Stimulated activated CD4-positive, alpha-beta T cell treated with anti-CD3 and anti-CD28 coated beads, Interleukin-1b, Interleukin-23, amount 100 ng/mL, for 48 hours (primary cell): ENCODE results near the gene NCK2.
"Not testable (repeated sequence)": the region's sequence is repeated elsewhere in the genome, so short reads cannot be mapped to it uniquely, and the experiment has no call there.

Source experiments
- DNase-seq: peaks from one replicate; pipeline ENCODE4 v3.0.0-alpha.2; 2020

NCK2 gene

GRCh38 chr2:105879106-105879802, 134.5 kb downstream of the NCK2 start:
- DNase-seq: no peak

DNA sequence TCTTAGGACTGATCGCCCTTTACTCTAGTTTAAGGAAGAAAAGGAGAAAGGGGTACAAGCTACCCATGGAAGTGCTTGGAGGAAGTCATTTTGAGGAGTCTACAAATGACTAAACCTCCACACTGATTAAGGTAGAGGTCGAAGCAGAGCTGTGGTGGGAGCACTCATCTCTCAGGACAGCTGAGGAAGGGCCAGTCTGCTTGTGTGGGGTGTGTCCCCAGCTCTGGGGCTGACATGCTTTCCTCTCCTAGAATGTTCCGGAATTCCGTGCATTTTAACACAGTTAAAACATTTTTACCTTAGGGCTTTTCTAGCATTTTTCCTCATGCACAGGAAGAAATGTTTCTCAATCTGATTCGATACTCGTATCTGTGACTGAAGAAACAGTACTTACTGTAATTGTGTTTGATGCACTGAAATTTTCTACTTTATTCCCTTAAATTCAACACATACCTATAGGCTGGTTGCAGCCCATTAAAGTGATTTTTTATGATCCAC, 135.1 kb downstream of the NCK2 start:
- DNase-seq: no peak

DNA sequence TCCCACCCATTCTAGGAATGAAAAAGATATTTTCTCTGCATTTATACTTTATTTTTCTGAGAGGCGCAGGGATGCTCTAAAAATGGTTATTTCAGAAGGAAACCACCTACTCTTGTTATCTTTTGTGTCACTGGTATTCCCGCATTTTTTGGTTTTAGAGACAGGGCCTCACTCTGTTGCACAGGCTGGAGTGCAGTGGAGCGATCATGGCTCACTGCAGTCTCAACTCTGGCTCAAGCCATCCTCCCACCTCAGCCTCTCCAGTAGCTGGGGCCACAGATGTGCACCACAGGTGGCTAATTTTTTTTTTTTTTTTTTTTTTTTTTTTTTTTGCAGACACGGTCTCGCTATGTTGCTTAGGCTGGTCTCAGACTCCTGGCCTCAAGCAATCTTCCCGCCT, 135.9 kb downstream of the NCK2 start:
- no peak for DNase-seq

DNA sequence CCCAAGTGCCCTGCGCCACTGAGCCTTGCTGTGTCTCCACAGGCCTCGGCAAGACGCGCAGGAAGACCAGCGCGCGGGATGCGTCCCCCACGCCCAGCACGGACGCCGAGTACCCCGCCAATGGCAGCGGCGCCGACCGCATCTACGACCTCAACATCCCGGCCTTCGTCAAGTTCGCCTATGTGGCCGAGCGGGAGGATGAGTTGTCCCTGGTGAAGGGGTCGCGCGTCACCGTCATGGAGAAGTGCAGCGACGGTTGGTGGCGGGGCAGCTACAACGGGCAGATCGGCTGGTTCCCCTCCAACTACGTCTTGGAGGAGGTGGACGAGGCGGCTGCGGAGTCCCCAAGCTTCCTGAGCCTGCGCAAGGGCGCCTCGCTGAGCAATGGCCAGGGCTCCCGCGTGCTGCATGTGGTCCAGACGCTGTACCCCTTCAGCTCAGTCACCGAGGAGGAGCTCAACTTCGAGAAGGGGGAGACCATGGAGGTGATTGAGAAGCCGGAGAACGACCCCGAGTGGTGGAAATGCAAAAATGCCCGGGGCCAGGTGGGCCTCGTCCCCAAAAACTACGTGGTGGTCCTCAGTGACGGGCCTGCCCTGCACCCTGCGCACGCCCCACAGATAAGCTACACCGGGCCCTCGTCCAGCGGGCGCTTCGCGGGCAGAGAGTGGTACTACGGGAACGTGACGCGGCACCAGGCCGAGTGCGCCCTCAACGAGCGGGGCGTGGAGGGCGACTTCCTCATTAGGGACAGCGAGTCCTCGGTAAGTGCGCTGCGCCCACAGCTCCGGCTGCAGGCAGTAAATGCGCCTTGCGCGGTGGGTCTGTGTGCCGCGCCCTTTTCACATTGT, 136.8 kb downstream of the NCK2 start:
- DNase-seq: no peak

DNA sequence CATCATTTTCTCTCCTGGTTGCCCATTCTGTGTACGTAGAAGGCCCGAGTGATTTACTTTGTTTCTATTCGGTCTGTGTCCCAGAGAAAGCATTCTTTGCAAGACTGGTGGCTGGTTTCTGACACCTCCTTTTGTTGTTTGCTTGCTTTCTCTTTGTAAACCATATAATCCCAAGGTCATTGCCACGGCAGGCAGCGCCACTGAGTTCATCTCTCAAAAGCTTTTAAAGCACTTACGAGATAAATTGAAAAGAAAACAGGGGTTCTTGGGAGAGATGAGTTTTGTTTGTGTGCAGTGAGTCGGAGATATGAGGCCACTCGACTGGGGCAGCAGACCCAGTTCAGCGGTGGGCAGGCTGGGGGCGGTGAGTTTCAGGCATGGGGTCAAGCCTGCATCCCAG, 137.6 kb downstream of the NCK2 start:
- DNase-seq: no peak

DNA sequence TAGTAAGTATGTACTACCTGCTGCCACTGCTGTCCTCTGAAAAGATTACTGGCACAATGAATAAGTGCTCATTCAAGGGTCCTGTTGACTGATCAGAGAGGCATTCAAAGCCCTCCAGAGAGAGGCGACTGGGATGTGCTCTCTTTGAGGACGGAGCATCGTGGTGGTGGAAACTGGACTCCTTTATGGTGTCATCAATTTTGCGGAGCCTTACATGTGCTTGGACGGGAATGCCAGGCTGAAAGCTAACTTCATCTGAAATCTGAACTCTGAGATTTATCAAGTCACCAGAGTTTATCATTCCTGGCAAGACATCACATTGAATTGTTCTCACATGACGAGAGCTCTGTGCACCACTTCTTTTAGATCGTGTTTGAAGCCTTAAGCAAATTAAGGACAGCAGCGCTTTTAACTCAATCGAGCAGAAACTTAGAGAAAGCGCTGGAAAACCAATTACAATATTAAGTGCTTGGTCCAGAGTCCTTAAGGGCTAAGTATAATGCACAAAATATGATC, 138.3 kb downstream of the NCK2 start:
- no peak for DNase-seq

DNA sequence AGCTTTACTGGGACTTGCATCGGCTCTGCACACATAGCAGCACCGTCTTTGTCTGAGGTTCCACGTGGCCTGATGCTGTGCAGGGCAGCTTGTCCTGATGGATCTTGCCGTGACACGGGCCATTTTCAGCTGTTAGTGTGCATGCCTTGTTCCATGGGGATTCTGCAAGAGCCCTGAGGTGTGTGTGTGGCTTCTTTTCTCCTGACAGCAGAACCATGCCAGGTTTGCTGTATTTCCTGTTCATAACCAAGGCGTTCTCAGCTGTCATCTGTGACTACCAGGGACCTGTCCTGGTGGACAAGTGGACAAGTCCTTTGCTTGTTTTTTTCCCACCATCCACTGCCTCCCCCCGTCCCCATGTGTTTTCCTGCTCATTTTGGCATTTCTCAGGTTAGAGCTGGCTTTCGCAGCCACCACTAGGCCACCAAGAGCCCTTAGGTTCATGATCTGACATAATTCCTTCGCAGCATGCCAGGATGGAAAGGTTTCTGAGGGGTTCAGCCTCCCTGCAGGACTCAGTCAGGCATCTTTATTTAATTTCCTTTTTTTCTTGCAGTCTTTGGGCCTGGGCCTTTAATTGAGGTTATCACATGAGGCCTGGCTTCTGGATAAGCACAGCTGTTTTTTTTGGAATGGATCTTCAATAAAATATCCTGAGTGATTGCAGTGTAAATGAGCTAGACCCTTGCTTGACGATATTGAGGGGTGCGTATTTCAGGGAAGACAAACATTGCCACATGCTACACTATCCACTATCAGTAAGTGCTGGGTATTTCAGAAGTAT, 139.4 kb downstream of the NCK2 start:
- DNase-seq: no peak

GRCh38 chr2:105885456-105885855, 140.7 kb downstream of the NCK2 start:
- DNase-seq: no peak

DNA sequence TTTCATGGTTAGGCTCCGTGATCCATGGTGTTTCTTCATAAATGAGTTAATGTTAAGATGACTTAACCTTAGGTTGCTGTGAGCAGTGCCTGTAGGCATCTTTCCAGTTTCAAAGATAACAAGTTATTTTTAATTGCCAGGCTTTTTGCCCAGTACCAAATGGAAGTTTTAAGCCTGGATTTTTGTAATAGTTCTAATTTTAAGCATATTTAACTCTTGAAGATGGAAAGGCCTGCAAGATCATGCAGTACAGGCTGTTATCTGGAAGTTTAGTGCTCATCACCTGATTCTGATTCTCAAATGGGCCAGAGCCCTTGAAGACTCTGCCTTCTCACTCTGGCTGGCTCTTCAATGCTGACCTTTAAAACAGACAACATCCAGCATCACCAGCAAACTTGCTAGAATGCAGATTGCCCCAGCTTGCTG, 141.3 kb downstream of the NCK2 start:
- DNase-seq: no peak

DNA sequence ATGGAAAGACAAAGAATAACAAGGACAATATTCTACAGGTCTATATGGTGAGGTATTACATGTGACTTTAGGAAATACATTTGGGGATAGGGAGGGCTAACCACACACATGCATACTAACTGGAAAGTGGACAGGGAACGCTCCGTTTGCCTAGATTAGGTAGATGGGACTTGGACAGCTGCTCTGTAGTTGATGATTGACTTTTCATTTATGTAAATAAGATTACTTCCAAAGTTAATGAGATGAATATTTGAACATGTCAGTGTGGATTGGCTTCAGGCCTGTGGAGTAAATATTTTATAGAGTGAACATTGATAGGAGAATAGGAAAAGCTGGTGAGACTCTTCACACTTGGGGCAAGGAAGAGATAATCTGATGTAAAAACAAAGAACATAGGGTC, 142.0 kb downstream of the NCK2 start:
- no peak for DNase-seq

DNA sequence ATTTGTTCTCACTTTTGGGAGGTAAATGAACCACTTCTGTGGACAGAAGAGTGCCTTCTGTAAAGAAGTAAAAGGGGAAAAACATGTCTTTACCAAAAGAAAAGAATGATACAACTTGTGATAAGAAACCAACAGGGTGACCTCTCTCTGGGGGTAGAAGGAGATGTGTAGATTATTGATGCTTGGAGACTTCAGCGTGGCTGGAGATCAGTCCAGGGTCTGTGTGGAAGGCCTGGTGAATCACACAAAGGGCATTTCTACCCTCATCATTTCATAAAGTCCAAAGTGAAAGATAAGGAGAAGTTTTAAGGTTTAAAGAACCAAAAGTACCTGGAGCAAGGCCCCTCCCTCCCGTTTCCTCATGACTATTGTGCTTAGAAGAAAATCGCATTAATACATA, 142.5 kb downstream of the NCK2 start:
- no peak for DNase-seq

- peak; percentile 50 for DNase-seq
These were observed 143.9 kb downstream of the NCK2 start for GRCh38 chr2:105888625-105889024.

- no peak for DNase-seq
These were observed 144.3 kb downstream of the NCK2 start for GRCh38 chr2:105889046-105889445.

DNA sequence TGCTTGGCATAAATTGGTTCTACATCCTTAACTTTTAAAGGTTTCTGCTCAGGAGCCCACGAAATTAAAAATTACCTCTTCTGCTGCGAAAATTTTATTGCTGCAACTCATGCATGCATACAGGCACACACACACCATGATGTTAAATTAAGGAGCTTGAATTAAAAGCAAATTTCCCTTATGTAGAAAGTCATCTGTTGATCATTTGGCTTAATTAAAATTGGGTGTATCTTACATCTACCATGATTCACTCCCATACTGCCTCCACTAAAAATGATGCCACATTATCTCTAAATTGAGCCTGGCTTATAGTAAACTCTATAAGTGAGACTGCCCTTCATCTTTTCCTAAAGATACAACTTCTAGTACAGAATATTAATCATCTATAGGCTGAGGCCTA, 145.4 kb downstream of the NCK2 start:
- no peak for DNase-seq

DNA sequence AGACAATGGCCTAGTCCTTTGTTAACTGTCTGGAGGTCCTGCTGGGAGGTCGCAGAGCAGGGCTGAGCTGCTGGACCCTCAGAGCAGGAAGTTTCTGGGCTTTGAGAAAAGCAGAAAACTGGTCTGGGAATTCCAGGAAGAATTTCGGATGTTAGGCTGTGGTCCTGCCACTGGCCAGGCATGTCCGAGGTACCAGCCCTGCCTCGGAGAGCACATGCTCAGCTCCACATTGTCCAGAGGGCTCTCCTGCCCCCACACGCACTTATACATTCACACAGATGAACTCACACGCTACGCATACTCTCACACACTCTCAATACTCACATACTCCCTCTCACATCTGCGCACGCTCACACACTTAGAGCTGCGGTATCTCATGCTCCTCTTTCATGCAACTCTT, 146.1 kb downstream of the NCK2 start:
- no peak for DNase-seq

DNA sequence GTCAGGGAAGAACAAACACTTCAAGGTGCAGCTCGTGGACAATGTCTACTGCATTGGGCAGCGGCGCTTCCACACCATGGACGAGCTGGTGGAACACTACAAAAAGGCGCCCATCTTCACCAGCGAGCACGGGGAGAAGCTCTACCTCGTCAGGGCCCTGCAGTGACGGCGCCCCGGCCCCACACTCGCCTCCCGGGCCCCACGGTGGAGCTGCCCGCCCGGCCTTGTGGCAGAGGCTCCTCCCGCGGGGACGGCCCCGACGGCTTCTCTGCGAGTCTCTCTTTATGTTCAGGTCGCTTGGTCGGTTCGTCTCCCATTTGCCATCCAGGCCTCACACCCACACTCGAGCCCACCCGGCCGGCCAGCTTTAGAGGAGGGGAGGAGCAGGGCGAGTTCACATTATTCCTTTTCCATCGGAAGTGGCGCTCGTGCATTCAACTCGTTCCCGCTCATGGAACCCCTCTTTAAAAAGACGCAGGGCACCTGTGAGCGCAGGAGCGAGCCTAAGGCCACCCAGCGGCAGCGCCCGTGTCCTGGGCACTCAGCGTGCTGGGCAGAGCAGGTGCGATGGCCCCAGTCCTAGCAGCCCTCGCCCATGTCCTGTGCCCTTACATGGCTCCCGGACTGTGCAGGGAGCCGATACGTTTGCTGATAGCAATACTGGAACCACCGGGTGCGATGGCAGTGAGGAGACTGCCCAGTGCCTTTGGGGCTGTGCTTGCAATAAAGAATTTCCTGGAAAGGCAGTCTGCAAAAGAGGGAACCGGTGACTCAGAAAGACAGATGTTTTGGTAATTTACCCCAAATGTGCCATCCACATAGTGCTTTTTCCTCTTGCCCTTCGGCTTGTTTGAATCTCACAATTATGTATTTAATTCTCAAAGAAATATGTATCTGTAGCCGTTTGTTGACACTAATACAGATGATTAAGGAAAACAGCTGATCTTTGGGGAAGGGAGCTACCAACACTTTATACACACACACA, 148.6 kb downstream of the NCK2 start:
- no peak for DNase-seq

- DNase-seq: no peak
These were observed 149.7 kb downstream of the NCK2 start for GRCh38 chr2:105894327-105894944.

- DNase-seq: no peak
These were observed 151.5 kb downstream of the NCK2 start for GRCh38 chr2:105895990-105896764.

- DNase-seq: no peak
These were observed 152.1 kb downstream of the NCK2 start for GRCh38 chr2:105896765-105897163.

GRCh38 chr2:105897694-105898093, 153.0 kb downstream of the NCK2 start:
- DNase-seq: not testable (repeated sequence)
